AML-193 (cell line): ENCODE measurements around the gene LETM1.

Experiments
- DNase-seq, 2 experiments: peaks; one replicate each; lab custom pipeline; 2025; lab: John Stamatoyannopoulos, UW

Gene LETM1

DNA sequence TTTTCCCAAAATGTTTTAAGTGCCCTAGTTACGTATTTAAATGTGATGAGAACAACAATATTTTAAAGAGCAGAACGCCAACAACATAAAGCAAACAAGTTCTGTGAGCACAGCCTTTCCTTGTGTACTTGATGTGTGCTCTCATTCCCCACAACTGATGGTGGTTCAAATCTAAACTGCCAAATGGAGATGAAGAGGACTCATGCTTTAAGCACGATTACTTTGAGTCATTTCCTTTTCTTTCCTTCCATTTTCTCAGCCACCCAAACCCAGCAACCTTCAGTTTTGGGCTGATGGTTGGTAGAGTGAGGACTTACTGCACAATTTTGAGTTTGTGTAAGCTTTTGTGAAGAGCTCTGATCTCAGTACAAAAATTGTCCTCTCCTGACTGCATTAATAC lies 16.9 kb upstream of the LETM1 start:
- peak in 1 of 2 experiments; percentile 19 for DNase-seq

DNA sequence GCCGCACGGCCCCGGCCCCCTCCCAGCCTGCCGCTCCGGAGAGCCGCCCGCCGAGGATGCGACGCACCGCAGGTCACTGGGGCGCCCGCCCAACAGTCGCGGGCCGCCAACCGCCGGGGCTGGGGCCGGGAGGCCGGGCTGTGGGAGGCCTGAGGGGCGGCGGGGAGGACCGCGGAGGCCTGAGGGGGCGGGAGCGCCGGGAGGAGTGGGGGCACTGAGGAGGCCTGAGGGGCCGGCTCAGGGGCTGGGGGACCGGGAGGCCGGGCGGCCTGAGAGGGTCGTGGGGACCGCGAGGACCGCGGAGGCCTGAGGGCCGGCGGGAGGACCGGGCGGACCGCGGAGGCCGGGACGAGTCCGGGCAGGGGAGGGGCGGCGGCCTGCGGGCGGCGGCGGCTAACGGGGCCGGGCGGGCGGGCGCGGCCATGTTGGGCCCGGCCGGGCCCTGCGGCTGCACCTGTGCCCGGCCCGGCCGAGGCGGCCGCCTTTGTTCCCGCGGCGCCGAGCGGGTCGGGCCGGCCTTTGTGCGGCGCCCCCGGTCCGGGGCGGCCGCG lies 15.6 kb upstream of the LETM1 start:
- DNase-seq, result no peak

DNA sequence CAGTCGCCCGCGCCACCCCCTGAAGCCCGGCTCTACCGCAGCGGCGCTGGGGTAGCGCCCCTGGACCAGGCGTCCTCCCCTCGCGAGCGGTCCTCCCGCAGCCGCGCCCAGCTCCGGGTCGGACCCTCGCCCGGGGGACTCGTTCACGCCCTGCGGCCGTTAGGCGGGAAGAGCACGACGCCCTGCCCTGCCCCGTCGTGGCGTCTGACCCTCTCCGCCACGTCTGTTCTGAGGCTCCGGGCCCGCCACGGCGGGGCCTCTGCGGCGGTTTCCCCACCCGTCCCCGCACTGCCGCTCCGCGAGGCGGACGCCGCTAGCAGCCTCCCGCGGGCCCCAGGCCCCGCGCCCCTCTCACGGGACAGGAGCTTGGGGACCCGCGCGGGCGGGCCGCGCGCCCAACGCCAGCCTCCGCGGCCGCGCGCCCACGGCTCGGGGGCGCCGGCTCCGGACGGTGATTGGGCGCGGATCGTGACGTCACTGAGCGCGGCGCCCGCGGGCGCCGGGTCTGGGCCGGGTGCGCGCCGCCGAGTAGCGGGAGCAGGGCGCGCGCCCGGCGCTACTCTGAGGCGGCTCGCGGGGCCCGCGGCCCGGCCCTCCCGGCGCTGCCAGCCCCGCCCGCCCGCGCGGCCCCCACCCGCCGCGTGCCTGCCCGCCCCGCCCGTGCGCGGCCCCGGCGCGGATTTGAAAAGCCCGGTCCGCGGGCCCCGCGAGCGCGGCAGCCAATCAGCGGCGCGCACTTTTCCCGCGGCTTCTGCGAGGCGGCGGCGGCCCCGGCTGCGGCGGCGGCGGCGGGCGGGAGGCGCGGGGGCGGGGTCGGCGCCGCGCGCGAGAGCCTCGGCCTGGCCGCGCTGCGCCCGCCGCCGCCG lies 14.9 kb upstream of the LETM1 start, which contains the start of gene NSD2:
NSD2 (plus strand) TSS at position 816 of the 866 bp plus-strand sequence. CDS start 29,262 bp downstream, outside the sequence.
- peak; percentile 77 to 83 for DNase-seq

GRCh38 chr4:1870328-1870577 lies 14.3 kb upstream of the LETM1 start:
- DNase-seq, result peak; percentile 78 to 81

DNA sequence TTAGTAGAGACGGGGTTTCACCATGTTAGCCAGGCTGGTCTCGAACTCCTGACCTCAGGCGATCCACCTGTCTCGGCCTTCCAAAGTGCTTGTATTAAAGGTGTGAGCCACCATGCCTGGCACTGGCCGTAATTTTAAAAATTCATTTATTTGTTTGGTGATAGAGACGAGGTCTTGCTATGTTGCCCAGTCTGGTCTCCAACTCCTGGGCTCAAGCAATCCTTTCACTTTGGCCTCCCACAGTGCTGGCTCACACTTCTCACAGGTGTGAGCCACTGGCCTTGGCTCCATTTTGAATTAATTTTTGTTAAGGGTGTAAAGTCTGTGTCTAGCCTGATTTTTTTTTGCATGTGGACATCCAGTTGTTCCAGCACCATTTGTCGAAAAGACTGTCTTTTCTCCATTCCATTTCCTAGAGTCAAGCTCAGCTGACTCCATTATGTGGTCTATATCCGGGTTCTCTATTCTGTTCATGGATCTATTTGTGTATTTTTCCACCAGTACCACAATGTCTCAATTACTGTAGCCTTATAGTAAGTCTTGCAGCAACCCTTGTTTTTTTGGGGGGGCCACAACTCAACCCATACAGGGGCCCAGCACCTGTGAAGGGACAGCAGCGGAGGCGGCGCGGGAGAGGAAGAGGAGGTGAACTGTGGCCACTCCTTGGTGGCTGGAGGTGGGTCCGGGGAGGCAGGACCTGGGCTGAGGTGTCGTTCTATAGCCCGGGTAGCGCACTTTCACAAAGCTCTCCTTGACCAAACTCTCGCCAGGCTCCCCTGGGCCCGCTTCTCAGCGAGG lies 13.8 kb upstream of the LETM1 start:
- DNase-seq, result peak in 1 of 2 experiments; percentile 48

- DNase-seq, result no peak
These were observed 13.0 kb upstream of the LETM1 start for GRCh38 chr4:1868912-1869311.

DNA sequence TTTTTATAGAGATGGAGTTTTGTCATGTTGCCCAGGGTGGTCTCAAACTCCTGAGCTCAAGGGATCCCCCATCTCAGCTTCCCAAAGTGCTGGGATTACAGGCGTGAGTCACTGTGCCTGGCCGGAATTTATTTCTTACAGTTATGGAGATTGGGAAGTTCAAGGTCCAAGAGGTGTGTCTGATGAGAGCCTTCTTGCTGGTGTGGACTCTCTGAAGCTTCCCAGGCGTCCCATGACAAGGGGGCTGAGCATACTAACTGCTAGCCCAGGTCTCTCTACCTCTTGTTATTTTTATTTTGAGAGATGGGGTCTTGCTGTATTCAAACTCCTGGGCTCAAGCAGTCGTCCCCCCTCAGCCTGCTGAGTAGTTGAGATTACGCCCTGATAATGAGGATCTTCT lies 12.3 kb upstream of the LETM1 start:
- DNase-seq, result no peak

- DNase-seq, result no peak
These were observed 10.3 kb upstream of the LETM1 start for GRCh38 chr4:1866189-1866661.

DNA sequence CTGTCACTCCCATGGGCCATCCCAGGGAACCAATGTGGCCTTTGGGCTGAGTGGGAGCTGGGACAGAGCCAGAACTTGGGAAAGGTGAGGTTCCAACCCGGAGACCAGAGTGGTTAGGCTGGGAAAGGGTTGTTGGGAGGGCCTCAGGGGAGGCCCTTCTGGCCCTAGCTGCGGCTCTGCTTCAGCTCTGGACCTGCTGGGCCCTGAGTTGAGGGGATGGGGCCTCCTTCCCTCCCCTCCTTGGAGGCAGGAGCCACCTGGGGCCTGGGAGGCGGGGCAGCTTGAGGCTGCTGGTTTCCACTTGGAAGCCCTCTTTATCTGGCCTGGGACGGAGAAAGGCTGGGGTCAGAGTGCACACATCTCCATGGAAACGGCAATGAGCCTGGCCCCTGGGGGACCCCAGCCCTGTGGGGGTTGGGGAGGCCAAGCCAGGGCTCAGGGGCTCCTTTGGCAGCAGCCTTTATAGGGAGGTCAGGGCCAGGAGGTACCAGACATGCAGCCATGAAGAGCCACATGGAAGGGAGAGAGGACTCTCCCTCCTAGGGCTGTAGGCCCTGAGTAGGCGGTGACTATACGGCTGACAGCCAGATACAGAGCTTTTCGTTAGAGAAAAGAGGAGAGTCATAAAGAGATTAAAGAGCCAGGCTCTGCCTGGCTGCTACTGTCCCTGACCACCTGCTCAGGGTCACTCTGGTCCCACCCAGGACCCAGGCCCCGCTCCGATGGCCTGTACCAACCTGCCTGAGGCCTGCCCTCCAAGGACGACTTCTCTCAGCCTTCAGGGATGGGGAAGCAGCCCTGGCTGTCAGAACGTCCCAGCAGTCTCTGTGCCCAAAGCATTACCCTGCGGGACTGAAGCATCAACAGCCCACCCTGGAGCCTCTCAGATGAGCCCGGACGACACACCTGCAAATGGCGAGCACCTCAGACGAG lies 8.4 kb upstream of the LETM1 start:
- DNase-seq, result no peak

DNA sequence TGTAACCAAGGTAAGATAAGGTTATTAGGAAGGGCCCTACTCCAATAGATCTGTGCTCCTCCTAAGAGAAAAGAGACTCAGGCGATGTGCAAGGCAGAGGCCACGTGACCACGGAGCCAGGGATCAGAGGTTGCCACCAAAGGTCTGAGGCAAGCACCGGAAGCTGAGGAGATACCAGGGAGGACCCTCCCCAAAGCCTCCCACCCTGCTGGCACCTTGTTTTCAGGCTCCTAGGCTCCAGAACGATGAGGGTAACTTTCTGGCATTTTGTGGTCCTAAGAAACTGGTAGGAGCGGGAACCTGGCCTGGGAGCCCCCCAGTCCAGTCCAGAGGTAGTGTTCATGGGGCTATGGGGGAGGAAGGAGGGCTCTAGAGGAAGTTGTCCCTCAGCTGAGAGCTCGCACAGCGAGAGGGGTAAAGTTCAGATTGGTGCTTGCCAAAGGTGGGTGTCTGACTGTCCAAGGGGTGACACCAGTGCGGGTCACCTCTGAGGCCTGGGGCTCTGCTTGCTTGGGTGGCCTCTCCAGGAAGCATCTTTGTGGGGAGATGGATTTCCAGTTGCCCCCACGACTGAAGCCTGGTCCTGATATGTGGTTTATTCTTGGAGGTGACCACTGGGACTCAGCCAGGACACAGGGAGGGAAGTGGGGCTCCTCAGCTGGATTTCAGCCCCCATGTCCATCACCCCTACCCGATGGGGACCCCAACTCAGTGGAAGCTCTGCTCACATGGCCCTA lies 7.5 kb upstream of the LETM1 start:
- no peak for DNase-seq

DNA sequence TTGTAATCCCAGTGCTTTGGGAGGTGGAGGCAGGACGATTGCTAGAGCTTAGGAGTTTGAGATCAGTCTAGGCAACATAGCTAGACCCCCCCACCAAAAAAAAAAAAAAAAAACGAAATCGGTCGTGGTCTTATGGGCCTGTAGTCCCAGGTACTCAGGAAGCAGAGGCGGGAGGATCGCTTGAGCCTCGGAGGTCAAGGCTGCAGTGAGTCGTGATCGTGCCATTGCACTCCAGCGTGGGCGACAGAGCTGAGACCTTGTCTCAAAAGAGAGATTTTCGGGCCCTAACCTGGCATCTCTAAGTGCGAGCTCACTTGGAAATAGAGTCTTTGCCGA lies 7.0 kb upstream of the LETM1 start:
- DNase-seq, result no peak

- DNase-seq, result no peak
These were observed 6.3 kb upstream of the LETM1 start for GRCh38 chr4:1862055-1862911.

GRCh38 chr4:1859389-1859753 lies 3.4 kb upstream of the LETM1 start:
- DNase-seq, result no peak

GRCh38 chr4:1857931-1858330 lies 2.0 kb upstream of the LETM1 start:
- DNase-seq, result no peak

DNA sequence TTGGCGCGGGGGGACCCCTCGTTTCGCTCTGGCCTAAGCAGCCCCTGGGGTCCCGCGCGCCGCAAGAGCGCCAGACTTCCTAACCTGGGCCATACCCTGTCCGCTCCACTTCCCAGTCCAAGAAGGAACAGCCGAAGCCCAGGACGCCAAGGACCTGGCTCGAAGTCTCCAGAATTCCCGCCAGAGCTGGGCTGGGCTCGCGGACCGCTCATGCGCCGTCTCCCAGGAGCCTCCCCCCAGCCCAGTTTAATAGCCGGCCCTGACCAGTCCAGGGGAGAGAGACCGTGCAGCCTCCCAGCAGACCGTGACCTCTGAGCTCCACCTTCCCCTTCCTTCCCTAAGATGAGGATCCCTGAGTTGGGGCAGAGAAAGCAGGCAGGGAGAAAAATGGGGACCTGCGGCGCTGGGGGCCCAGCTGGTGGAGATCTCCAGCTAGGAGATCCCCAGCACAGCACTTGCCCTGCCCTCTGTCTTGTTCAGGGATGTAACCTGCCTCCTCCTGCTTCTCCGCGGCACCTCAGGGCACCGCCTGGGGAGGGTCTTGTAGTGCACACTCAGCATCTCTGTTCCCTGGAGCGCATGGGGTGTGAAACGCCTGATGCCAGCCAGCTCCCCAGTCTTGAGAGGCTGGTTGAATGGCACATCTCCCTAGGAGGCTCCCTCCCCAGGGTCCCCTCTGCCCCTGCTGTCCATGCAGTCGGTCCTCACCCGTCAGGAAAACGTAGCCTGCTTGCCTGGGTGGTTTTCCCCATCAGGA lies 1.2 kb upstream of the LETM1 start:
- peak in 1 of 2 experiments; percentile 3 for DNase-seq

DNA sequence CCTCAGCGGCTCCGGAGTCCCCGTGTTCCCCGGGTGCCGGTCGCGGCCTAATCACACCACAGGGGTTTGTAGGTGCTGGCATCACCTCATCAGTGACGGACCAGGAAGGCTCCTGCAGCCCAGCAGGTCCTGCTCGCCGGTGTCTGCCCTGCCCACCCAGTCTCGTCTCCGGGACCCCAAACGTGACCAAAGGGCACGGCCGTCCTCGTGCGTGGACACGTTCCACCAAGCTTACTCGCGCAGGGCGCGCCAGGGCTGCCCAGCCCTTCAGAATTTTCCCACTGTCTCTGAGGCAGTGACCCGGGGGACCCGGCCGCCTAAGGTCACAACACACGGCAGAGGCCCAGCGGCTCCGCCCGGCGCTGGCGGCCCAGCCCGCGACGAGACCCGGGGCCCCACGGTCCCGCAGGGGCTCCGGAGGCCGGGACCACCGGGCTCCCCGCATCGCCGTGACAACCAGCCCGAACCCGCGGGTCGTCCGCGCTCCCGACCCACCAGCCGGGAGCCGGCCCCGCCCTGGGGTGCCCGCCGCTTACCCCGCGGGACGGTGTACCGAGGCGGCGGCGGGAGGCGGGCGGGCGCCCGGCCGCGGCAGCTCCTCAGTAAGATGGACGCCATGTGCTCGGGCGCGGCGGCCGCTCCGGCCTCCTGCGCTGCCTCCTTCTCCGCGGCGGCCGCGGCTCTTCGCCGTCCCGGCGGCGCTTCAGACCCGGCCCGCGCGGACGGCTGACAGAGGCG lies 454 bp downstream of the LETM1 start:
- no peak for DNase-seq

DNA sequence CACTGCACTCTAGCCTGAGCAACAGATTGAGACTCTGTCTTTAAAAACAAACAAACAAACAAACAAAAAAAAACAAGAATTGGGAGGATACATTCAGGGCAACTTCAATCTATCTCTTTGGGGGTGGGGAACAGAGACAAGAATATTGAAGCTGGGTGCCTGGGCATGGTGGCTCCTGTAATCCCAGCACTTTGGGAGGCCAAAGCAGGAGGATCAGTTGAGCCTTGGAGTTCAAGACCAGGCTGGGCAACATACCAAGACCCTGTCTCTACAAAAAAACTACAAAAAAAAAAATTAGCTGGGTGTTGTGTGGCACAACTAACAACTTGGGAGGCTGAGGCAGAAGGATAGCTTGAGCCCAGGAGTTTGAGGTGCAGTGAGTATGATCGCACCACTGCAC lies 1.2 kb downstream of the LETM1 start:
- DNase-seq, result no peak

DNA sequence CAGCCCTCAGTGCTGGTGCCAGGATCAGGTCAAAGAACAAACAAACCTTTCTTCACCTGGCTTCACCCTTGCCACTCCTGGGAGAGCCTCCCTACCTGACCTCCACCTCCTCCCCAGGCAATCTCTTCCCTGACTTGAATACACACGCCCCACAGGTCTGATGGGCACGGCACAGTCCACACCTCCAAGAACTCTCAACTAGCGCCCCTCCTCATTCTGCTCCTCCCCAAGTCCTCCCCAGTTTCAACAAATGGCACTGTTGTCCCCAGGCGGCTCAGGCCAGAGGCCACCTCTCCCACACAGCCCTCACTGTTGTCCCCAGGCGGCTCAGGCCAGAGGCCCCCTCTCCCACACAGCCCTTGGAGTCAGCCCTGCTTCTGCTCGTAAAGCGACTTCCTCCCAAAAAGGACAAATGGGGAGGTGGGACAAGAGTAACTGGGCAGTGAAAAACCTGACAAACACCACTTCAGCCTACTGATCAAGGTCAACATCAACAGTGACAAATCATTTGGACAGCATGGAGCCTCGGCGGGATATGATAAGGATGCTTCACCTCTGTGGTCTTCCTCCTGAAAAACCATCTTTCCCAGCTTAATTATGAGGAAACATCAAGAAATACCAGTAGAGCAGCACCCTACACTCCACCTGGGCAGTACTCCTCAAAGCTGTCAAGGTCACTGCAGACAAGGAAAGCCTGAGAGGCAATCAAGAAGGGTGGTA lies 2.9 kb downstream of the LETM1 start:
- no peak for DNase-seq
